AG20443 (cell line): Measurements from ENCODE around the gene ZNF273.

Experiments used
- DNase-seq: peaks from one replicate; pipeline ENCODE4 v3.0.0; 2012; ENCODE audit warnings: low spot score, mixed read lengths

The ZNF273 gene

GRCh38 chr7:64876792-64877713, 26.0 kb upstream of the ZNF273 start:
- peak; percentile 92 for DNase-seq

DNA sequence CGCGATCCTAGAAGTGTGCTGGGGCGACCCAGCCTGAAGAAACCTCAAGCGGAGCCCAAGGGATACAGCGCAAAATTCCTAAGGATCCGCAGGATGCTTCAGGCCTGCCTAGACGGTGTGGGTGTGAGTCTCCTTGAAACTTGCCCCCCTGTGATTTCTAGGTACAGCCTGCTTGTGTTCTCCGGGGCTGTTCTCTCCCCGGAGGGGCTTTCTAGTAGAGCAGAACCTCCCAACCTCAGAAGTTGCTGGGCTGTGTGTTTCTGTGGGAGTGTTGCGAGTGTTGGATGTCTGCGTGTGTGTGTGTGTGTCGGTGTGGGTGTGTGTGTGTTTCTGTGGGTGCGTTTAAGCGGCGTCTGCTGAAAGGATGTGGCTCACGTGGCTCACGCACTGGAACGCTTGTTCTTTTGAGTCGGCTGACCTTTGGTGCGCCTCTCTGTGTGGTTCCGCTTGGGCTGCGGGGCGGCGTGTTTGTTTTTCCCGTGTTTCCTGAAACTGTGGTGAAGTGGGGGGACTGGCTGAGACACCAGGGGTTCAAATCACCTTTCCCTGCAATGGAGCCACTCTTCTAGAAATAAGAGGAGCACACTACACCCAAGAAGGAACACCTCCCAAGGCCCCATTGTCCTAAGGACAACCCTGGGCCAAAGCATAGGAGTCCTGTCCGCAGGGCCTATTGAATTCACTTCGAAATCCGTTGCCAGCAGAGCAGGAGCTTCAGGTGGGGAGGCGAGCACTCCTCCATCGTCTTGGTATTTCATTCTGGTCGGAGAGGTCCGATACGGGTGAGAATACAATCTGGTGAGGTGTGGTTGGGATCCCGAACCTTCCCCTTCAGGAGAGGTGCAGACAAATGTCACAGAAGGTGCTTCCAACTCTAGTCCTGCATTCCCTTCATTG, 25.1 kb upstream of the ZNF273 start:
- peak; percentile 2 for DNase-seq

GRCh38 chr7:64878684-64879083, 24.4 kb upstream of the ZNF273 start:
- peak; percentile 10 for DNase-seq

GRCh38 chr7:64879086-64879730, 23.9 kb upstream of the ZNF273 start:
- peak; percentile 6 for DNase-seq

DNA sequence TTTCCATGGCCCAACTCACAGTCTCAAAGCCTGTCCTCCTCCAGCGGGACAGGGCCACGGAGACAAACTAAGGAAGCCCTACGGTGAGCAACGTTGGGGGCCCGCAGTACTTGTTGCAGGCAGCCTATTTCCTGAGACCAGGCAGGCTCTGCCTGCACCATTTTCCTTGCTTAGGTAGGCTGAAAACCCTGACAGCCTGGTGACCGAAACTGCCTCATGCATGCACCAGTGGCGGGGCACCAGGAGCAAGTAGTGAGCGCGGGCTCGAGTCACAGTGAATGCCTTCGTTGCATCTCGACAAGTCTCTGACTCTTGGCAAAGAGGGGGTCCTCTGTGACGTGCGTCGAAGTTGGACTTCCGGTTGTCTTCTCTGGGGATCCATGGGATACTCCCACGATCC, 23.3 kb upstream of the ZNF273 start:
- DNase-seq: no peak

DNA sequence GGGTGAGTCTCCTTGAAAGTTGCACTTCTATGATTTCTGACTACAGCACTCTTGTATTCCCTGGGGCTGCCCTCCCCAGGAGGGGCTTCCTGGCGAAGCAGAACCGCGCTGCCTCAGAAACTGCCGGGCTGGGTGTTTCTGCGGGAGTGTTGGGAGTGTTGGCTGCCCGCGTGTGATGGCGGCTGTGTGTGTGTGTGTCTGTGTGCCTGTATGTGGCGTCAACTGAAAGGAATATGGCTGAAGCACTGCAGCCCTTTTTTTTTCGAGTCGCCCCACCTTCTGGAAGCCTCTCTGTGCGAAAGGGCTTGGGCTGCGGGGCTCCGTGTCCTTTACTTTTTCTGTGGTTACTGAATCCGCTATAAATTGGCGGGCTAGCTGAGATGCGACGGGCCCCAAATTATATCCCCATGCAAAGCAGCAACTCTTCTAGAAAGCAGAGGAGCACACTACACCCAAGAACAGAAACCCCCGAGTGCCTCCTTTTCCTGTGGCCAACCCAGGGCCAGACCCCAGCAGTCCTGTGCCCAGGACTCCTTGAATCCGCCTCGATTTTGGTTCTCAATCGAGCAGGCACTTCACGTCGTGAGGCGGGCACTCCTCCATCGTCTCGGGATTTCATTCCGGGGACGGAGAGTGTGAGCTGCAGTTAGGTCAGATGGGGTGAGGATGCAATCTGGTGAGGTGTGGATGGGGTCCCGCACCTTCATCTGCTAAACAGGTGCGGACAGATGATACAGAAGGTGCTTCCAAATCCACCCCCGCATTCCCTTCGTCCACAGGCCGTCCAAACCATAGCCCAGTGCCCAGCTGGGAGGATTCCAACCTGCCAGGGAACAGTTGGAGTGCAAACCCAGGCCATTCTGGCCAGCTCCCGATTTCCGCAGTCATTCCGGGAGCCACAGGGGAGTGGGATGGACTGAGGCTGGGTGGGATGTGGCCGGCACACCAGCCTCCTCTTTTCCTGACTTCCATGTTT, 22.5 kb upstream of the ZNF273 start:
- DNase-seq: peak; percentile 3

- DNase-seq: peak; percentile 7
Observed at GRCh38 chr7:64881461-64882287, 21.4 kb upstream of the ZNF273 start.

DNA sequence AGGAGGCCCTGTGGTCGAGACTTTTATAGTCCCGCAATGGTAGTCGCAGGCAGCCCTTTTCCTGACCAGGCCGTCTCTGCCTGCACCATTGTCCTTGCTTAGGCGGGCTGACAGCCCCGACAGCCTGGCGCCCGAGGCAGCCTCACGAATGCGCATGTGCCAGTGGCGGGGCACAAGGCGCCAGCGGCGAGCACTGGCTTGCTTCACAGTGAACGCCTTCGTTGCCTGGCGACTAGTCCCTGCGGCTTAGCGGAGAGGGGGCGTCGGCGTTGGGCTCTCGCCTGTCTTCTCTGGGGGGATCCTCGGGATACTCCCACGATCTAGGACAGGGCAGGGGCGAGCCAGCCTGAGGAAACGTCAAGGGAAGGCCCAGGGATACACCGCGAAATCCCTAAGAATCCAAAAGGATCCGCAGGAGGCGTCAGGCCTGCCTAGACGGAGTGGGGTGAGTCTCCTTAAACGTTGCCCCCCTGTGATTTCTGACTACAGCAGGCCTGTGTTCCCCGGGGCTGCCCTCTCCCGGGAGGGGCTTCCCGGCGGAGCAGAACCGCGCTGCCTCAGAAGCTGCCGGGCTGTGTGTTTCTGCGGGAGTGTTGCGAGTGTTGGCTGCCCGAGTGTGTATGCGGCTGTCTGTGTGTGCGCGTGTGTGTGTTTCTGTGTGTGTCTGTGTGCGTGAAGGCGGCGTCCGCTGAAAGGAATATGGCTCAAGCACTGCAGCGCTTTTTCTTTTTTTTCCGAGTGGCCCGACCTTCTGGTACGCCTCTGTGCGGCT, 20.5 kb upstream of the ZNF273 start:
- peak; percentile 96 for DNase-seq

- peak; percentile 5 for DNase-seq
Observed at GRCh38 chr7:64883113-64883905, 19.8 kb upstream of the ZNF273 start.

DNA sequence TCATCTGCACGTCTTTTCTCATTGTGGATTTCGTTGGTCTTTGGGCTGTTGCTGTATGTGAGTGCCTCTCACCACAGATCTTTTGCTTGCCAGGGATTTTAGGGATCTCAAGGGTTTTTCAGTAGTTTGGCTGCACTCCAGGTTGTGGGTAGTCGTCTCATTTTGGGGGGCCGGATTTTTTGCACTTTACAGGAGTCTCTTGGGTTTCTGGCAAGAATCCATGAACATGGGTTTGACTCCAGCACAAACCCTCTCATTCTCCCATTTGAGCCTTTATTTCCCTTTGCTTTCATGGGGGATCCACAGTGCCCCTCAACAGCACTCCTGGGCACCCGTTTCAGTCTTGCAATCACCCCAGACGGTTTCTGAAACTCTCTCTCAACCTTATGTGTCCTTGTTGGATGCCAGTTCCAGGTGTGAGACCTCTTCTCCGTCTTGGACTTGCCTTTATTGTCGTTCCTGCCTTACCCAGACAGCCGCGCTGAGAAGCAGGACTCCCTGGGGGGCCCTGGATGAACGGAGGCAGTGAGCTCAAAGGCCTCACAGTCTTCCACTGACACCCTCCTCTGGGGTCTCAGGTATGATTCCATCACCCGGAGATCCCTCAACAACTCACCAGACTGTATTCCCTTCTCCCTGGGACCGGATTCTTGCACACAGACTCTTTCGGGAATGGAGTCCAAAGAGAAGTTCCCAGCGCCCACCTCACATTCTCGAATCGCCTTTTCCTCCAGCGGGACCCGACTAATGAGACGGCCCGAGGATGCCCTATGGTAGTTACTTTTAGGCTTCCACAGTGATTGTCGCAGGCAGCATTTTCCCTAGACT, 18.8 kb upstream of the ZNF273 start:
- DNase-seq: peak; percentile 2

GRCh38 chr7:64884913-64885370, 18.1 kb upstream of the ZNF273 start:
- DNase-seq: no peak

DNA sequence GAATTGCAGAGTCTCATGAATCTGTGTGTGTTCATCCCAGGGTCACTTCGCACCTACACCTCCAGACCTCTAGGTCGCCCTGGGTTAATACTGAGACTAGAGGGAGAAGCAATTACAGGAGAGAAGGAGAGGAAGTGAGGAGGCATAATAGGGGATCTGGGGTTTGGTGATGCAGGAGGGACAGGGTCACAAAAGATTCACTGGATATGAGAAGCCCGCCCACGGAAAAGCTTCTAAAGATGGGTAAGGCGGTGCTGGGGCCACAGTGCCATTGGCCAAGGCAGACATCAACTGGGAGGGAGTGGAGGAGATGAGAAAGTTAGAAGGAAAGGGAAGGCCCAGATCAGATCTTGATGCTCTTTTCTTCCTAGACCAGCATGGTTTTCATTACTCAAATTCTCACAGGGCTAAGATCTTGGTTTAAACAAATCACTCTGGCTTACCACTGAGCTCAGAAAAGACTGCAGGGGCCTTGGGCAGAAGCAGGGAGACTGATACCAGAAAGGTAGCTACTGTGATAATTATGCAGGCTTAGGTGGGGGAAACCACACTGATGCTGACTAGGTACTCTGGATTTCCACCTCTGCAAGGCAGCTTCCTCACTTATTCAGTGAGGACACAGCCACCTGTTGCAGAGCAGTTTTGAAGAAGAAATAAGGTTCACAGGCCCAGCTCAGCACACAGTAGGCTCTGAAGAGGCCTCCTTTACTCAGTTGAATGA, 17.4 kb upstream of the ZNF273 start:
- DNase-seq: peak; percentile 2

DNA sequence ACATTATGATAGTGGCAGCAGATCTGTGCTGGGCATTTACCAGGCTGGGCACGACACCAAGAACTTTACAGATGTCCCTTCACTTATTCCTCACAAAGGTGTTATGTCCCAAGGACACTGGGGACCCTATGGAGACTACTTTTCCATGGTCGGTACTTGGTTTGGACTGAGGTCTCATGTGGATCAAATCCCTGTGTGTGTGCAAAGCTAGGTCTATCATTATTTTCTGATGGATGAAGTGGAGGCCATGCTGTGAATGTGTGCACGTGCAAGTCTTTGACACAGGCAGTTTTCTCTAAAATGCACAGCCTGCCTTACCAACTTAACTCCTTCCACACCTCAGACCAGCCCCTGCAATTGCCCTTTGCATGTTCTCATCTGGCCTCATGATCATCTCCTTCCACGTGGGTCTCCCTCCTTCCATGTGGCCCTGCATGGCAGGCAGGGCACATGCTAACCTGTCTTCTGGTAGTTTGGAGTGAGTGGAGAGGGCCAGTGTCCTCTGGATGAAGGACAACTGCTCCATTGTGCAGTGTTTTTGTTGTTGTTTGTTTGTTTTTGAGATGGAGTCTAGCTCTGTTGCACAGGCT, 16.0 kb upstream of the ZNF273 start:
- DNase-seq: no peak

- DNase-seq: peak; percentile 17
Observed at GRCh38 chr7:64887756-64888508, 15.1 kb upstream of the ZNF273 start.

- DNase-seq: peak; percentile 21
Observed at GRCh38 chr7:64888561-64888900, 14.5 kb upstream of the ZNF273 start.
